ENCODE measurements around the gene SSC4D.

SSC4D gene

GRCh38 chr7:76394957-76395356 is 14.5 kb downstream of the SSC4D start:
- Histone ChIP-seq H3K4me2 (ENCODE audit: low read length) (no peak overlapping the region), H3K27me3 (ENCODE audit: control insufficient read depth, low read length) (0 out of 2 replicates have a peak, but pooled peaks cover 4% of the 10 kb centered on the region), H3K9me2 (replicated peaks; ENCODE audit: control insufficient read depth, low read length) (no peaks in the 10 kb centered on the region), H3K79me2 (ENCODE audit: control insufficient read depth, low read length) (no peaks in the 10 kb centered on the region), H3K4me3 (ENCODE audit: low read length) (no peak overlapping the region), H3K9me3 (ENCODE audit: control insufficient read depth, insufficient read depth, low read length) (no peaks in the 10 kb centered on the region), H3F3A (ENCODE audit: control insufficient read depth, insufficient read depth) (peaks cover 5% of the 10 kb centered on the region; the same call in 1 of the 2 replicates), H4K20me1 (ENCODE audit: control insufficient read depth, insufficient read depth, low read depth, low read length) (no peaks in the 10 kb centered on the region), H3K36me3 (ENCODE audit: control insufficient read depth, low read length) (no peaks in the 10 kb centered on the region), H3K4me1 (ENCODE audit: control insufficient read depth, low read length) (peaks cover 36% of the 10 kb centered on the region), H3K27ac (ENCODE audit: low read depth, low read length) (no peak overlapping the region)
- TF ChIP-seq EZH2phosphoT487 (IDR thresholded peaks at IDR 0.05; ENCODE audit: borderline replicate concordance, low read length): no peak
- no peak for TF ChIP-seq CTCF (IDR thresholded peaks at IDR 0.05; ENCODE audit: low read depth, low read length, poor library complexity, severe bottlenecking)

GRCh38 chr7:76393116-76394031 is 16.1 kb downstream of the SSC4D start:
- H3K4me2 ChIP-seq (ENCODE audit: low read length): peak overlapping the region; percentile 99
- no peaks in the 10 kb centered on the region for H3K9me3 ChIP-seq (ENCODE audit: control insufficient read depth, insufficient read depth, low read length)
- no peak overlapping the region for H3K27ac ChIP-seq (ENCODE audit: low read depth, low read length)
- H3K4me3 ChIP-seq (ENCODE audit: low read length): peak overlapping the region; percentile 89
- 0 out of 2 replicates have a peak, but pooled peaks cover 4% of the 10 kb centered on the region for H3K27me3 ChIP-seq (ENCODE audit: control insufficient read depth, low read length)
- no peaks in the 10 kb centered on the region for H3K9me2 ChIP-seq (replicated peaks; ENCODE audit: control insufficient read depth, low read length)
- no peaks in the 10 kb centered on the region for H3K36me3 ChIP-seq (ENCODE audit: control insufficient read depth, low read length)
- no peaks in the 10 kb centered on the region for H4K20me1 ChIP-seq (ENCODE audit: control insufficient read depth, insufficient read depth, low read depth, low read length)
- H3K79me2 ChIP-seq (ENCODE audit: control insufficient read depth, low read length): no peaks in the 10 kb centered on the region
- TF ChIP-seq EZH2phosphoT487 (IDR thresholded peaks at IDR 0.05; ENCODE audit: borderline replicate concordance, low read length) (no peak), CTCF (IDR thresholded peaks at IDR 0.05; ENCODE audit: low read depth, low read length, poor library complexity, severe bottlenecking) (no peak)
- H3F3A ChIP-seq (ENCODE audit: control insufficient read depth, insufficient read depth): peaks cover 5% of the 10 kb centered on the region; the same call in 1 of the 2 replicates
- peaks cover 41% of the 10 kb centered on the region for H3K4me1 ChIP-seq (ENCODE audit: control insufficient read depth, low read length)

GRCh38 chr7:76392531-76393115 is 16.9 kb downstream of the SSC4D start:
- Histone ChIP-seq H4K20me1 (ENCODE audit: control insufficient read depth, insufficient read depth, low read depth, low read length) (no peaks in the 10 kb centered on the region), H3K4me3 (ENCODE audit: low read length) (peak overlapping the region; percentile 89)

More at GRCh38 chr7:76392531-76393115, 16.9 kb downstream of the SSC4D start:
- Histone ChIP-seq H3K36me3 (ENCODE audit: control insufficient read depth, low read length) (no peaks in the 10 kb centered on the region), H3F3A (ENCODE audit: control insufficient read depth, insufficient read depth) (peaks cover 5% of the 10 kb centered on the region; the same call in 1 of the 2 replicates), H3K4me1 (ENCODE audit: control insufficient read depth, low read length) (peaks cover 39% of the 10 kb centered on the region), H3K27me3 (ENCODE audit: control insufficient read depth, low read length) (0 out of 2 replicates have a peak, but pooled peaks cover 4% of the 10 kb centered on the region), H3K27ac (ENCODE audit: low read depth, low read length) (no peak overlapping the region), H3K4me2 (ENCODE audit: low read length) (peak overlapping the region; percentile 99), H3K9me3 (ENCODE audit: control insufficient read depth, insufficient read depth, low read length) (no peaks in the 10 kb centered on the region), H3K79me2 (ENCODE audit: control insufficient read depth, low read length) (no peaks in the 10 kb centered on the region), H3K9me2 (replicated peaks; ENCODE audit: control insufficient read depth, low read length) (no peaks in the 10 kb centered on the region)
- TF ChIP-seq CTCF (IDR thresholded peaks at IDR 0.05; ENCODE audit: low read depth, low read length, poor library complexity, severe bottlenecking): no peak
- no peak for TF ChIP-seq EZH2phosphoT487 (IDR thresholded peaks at IDR 0.05; ENCODE audit: borderline replicate concordance, low read length)

Data from DOHH2 (cell line).